Neuronal stem cell (in vitro differentiated cells): Measurements from ENCODE around the gene RBM4.

Experiments
- DNase-seq: peaks from one replicate; pipeline ENCODE4 v3.0.0-alpha.2; 2013; ENCODE audit warnings: low spot score
- H2AFZ ChIP-seq: one replicate; pipeline ENCODE4 v1.6.1; 2013; ENCODE audit warnings: mild to moderate bottlenecking, low read length, inconsistent platforms
- H2AK5ac ChIP-seq: 2 replicates; pipeline ENCODE4 v1.6.1; 2013; ENCODE audit warnings: low read depth, mild to moderate bottlenecking, inconsistent platforms, low read length, moderate library complexity, mixed read lengths
- H2BK120ac ChIP-seq: 2 replicates; pipeline ENCODE4 v1.6.1; 2013; ENCODE audit warnings: low read depth, mild to moderate bottlenecking, inconsistent platforms, low read length, moderate library complexity, mixed read lengths
- H2BK12ac ChIP-seq: one replicate; pipeline ENCODE4 v1.6.1; 2013; ENCODE audit warnings: low read length, inconsistent platforms
- H2BK15ac ChIP-seq: 2 replicates; pipeline ENCODE4 v1.6.1; 2013; ENCODE audit warnings: mild to moderate bottlenecking, low read length, inconsistent platforms, mixed read lengths
- H2BK5ac ChIP-seq: one replicate; pipeline ENCODE4 v1.6.1; 2013; ENCODE audit warnings: inconsistent platforms, mild to moderate bottlenecking, low read length, moderate library complexity
- H3K14ac ChIP-seq: one replicate; pipeline ENCODE4 v1.6.1; 2013; ENCODE audit warnings: low read length, inconsistent platforms
- H3K18ac ChIP-seq: 2 replicates; pipeline ENCODE4 v1.6.1; 2013; ENCODE audit warnings: low read length, inconsistent platforms
- H3K23ac ChIP-seq: 2 replicates; pipeline ENCODE4 v1.6.1; 2013; ENCODE audit warnings: low read depth, mild to moderate bottlenecking, mixed read lengths, low read length, inconsistent platforms; ENCODE audit not compliant: poor library complexity
- H3K27ac ChIP-seq: replicated peaks from 3 replicates; pipeline ENCODE4 v1.5.1; 2013; ENCODE audit warnings: low read length, inconsistent platforms
- H3K27me3 ChIP-seq, 3 experiments: 2 replicates each; pipeline ENCODE4 v1.6.1; 2013; ENCODE audit warnings: low read length in 3 of 3, mild to moderate bottlenecking in 2 of 3, inconsistent platforms in 1 of 3, low read depth in 1 of 3, mixed read lengths in 1 of 3, moderate library complexity in 1 of 3; ENCODE audit not compliant: control insufficient read depth in 3 of 3, insufficient read depth in 3 of 3
- H3K36me3 ChIP-seq, 2 donors: replicated peaks in 1 of 2; 2 replicates each; pipeline ENCODE4 v1.6.1; 2013; ENCODE audit warnings: low read length in 2 of 2; ENCODE audit not compliant: control insufficient read depth in 2 of 2, insufficient read depth in 2 of 2
- H3K4ac ChIP-seq: 2 replicates; pipeline ENCODE4 v1.6.1; 2013; ENCODE audit warnings: inconsistent platforms, mild to moderate bottlenecking, low read length, moderate library complexity
- H3K4me1 ChIP-seq, 2 donors: 1 replicate in 1 of 2; 2 replicates in 1 of 2; pipeline ENCODE4 v1.6.1; 2013; ENCODE audit warnings: low read length in 2 of 2, low read depth in 1 of 2; ENCODE audit not compliant: control insufficient read depth in 2 of 2, insufficient read depth in 1 of 2
- H3K4me2 ChIP-seq: one replicate; pipeline ENCODE4 v1.6.1; 2013; ENCODE audit warnings: mild to moderate bottlenecking, low read length, inconsistent platforms; ENCODE audit not compliant: insufficient read depth, poor library complexity, severe bottlenecking
- H3K4me3 ChIP-seq, 2 donors: 2 replicates each; pipeline ENCODE4 v1.5.1; 2013; ENCODE audit warnings: low read length in 2 of 2, mild to moderate bottlenecking in 2 of 2, inconsistent platforms in 1 of 2, moderate library complexity in 1 of 2
- H3K79me1 ChIP-seq: one replicate; pipeline ENCODE4 v1.6.1; 2013; ENCODE audit warnings: low read depth, mild to moderate bottlenecking, inconsistent platforms, low read length, moderate library complexity
- H3K9ac ChIP-seq: one replicate; pipeline ENCODE4 v1.6.1; 2013; ENCODE audit warnings: mild to moderate bottlenecking, low read depth, low read length, inconsistent platforms; ENCODE audit not compliant: poor library complexity
- H3K9me3 ChIP-seq, 2 donors: replicated peaks in 1 of 2; 2 replicates each; pipeline versions ENCODE3 to v1.6.1; 2013; ENCODE audit warnings: low read length in 2 of 2, mild to moderate bottlenecking in 2 of 2, inconsistent platforms in 1 of 2, low read depth in 1 of 2, mixed read lengths in 1 of 2, moderate library complexity in 1 of 2; ENCODE audit not compliant: control insufficient read depth in 2 of 2, insufficient read depth in 1 of 2
- H4K8ac ChIP-seq: one replicate; pipeline ENCODE4 v1.6.1; 2013; ENCODE audit warnings: low read depth, mild to moderate bottlenecking, inconsistent platforms, low read length, moderate library complexity
- H4K91ac ChIP-seq: one replicate; pipeline ENCODE4 v1.6.1; 2013; ENCODE audit warnings: low read length, low read depth, mild to moderate bottlenecking, inconsistent platforms; ENCODE audit not compliant: poor library complexity
- WGBS, 2 donors: extraction: QIAGEN DNeasy Blood & Tissue Kit; methylation state at CpG; one replicate each; pipeline ENCODE4 v1.1.7; 2013; ENCODE audit warnings: missing lambda C conversion rate in 2 of 2, mixed read lengths in 1 of 2; ENCODE audit not compliant: insufficient read length in 2 of 2, insufficient replicate concordance in 1 of 2; ENCODE audit errors: extremely low coverage in 2 of 2; 5-methylcytosine and 5-hydroxymethylcytosine counted together

The RBM4 gene

DNA sequence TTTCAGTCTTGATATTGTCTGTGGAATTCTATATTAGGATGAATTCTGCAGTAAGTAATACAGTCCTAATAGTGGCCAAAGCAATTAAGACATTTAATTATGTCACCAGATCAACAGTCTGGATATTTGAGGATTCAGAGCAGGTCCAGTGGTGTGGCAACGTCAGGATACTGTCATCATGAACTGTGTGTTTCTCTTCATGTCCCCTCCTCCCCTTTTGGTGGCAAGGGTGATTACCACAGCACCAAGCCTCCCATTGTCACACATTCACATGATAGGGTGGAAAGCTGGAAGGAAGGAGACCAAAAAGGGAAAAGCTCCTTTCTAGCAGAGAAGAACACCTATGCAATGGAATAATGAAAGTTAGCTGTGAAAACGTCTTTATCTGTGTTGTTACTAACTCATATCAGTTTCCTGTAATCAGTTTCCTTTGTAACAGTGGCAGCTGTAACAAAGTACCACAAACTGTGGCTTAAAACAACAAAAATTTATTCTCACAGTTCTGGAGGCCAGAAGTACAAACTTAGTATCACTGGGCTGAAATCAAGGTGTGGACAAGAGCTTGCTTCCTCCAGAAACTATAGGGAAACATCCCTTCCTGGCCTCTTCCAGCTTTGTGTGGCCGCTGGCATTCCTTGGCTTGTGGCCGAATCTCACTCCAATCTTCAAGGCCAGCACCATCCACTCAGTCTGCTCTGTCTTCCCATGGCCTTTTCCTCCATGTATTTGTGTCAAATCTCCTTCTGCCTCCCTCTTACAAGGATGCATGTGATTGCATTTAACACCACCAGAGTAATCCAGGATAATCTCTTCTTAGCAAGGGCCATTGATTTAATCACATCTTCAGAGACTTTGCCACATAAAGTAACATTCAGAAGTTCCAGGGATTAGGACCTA is 28.5 kb upstream of the RBM4 start:
- Histone ChIP-seq H2AK5ac (no peak overlapping the region), H3K27ac (no peak overlapping the region), H3K14ac (no peak overlapping the region), H3K23ac (no peak overlapping the region), H2AFZ (no peak overlapping the region), H3K4me2 (no peak overlapping the region), H3K36me3 (peaks cover 10 to 27% of the 10 kb centered on the region in 2 donors), H3K4me3 (no peak overlapping the region), H3K79me1 (no peaks in the 10 kb centered on the region), H2BK15ac (no peak overlapping the region), H2BK5ac (no peak overlapping the region), H3K18ac (no peak overlapping the region), H3K4me1 (peaks cover 0 to 1% of the 10 kb centered on the region in 2 donors), H3K9ac (no peak overlapping the region), H3K27me3 (no peaks in the 10 kb centered on the region), H2BK120ac (no peak overlapping the region), H3K4ac (no peak overlapping the region), H4K91ac (no peak overlapping the region), H3K9me3 (no peaks in the 10 kb centered on the region), H4K8ac (no peak overlapping the region), H2BK12ac (no peak overlapping the region)
- WGBS, 2 donors: no CpG with 5 or more reads among the region's 4 CpGs
- no peak for DNase-seq

DNA sequence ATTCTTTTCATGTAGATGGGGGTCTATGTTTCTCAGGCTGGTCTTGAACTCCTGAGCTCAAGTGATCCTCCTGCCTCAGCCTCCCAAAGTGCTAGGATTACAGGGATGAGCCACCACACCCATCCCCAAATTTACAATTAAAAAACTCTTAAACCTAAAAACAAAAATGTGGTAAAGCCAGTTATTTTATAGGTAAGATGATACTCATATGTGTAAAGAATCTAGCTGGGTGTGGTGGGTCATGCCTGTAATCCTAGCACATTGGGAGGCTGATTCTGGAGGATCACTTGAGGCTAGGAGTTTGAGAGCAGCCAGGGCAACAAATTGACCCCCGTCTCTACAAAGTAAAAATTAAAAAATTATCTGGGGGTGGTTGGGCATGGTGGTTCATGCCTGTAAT is 26.0 kb upstream of the RBM4 start:
- Histone ChIP-seq H3K9ac (no peak overlapping the region), H3K36me3 (peaks cover 0 to 6% of the 10 kb centered on the region in 2 donors), H4K8ac (no peak overlapping the region), H3K9me3 (no peaks in the 10 kb centered on the region), H3K4ac (no peak overlapping the region), H2BK5ac (no peak overlapping the region), H3K23ac (no peak overlapping the region), H3K4me1 (no peaks in the 10 kb centered on the region), H3K4me3 (no peak overlapping the region), H3K4me2 (no peak overlapping the region), H3K27ac (no peak overlapping the region), H2BK15ac (no peak overlapping the region), H2BK120ac (no peak overlapping the region), H2AK5ac (no peak overlapping the region), H2AFZ (no peak overlapping the region), H2BK12ac (no peak overlapping the region), H4K91ac (no peak overlapping the region), H3K18ac (no peak overlapping the region), H3K27me3 (no peaks in the 10 kb centered on the region), H3K14ac (no peak overlapping the region), H3K79me1 (peaks cover 3% of the 10 kb centered on the region)
- WGBS, 2 donors: no CpG with 5 or more reads among the region's 1 CpG
- no peak for DNase-seq

DNA sequence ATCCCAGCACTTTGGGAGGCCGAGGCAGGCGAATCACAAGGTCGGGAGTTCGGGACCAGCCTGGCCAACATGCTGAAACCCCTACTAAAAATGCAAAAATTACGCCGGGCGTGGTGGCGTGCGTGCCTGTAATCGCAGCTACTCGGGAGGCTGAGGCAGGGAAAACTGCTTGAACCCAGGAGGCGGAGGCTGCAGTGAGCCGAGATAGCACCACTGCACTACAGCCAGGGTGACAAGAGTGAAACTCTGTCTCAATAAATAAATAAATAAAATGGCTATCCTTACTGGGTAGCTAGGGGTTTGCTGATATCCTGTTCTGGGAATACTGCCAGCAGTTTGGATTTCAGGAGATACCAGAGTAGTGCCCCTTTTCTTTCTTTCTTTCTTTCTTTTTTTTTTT is 24.4 kb upstream of the RBM4 start:
- H3K23ac ChIP-seq: no peak overlapping the region

DNA sequence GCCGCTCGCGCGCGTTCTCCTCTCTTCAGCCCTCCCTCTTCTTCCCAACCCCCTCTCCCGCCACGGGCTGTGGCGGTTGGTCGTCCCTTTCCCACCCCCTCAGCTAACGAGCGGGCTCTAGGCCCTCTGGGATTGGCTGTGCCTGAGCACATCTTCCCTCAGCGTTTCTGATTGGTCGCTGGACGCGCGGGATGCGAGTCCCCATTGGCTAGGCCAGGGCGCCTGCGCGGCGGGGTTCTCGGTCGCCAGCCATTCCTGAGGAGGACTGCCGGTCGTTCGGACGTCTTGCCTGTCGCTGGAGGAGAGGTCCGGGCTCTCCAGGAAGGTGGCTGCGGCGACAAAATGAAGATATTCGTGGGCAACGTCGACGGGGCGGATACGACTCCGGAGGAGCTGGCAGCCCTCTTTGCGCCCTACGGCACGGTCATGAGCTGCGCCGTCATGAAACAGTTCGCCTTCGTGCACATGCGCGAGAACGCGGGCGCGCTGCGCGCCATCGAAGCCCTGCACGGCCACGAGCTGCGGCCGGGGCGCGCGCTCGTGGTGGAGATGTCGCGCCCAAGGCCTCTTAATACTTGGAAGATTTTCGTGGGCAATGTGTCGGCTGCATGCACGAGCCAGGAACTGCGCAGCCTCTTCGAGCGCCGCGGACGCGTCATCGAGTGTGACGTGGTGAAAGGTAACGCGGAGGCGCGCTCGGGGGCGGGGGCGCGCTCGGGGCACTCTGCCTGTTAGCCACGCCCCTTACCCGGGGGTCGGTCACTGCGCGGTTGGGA is 21.9 kb upstream of the RBM4 start, which contains the start of gene RBM14:
TSS of gene RBM14 (plus strand) at position 252 of the 776 bp plus-strand sequence. CDS start at position 343, 91 bp downstream.
- Histone ChIP-seq H2BK12ac (peak within 1 kb of the TSS; percentile 1), H2BK120ac (no peak within 1 kb of the TSS), H3K23ac (peak within 1 kb of the TSS; percentile 95), H2BK5ac (peak within 1 kb of the TSS; percentile 91), H3K27ac (peak within 1 kb of the TSS; percentile 96), H3K4me2 (peak within 1 kb of the TSS; percentile 74), H3K27me3 (no peaks in the 10 kb centered on the region), H4K91ac (peak within 1 kb of the TSS; percentile 68), H3K4me3 (peak within 1 kb of the TSS; percentile 84 to 95), H3K4me1 (peaks cover 12 to 16% of the 10 kb centered on the region in 2 donors), H4K8ac (no peak within 1 kb of the TSS), H3K36me3 (peaks cover 8 to 41% of the 10 kb centered on the region in 2 donors), H3K9ac (peak within 1 kb of the TSS; percentile 97), H3K14ac (peak within 1 kb of the TSS; percentile 94), H2AK5ac (peak within 1 kb of the TSS; percentile 68), H3K18ac (peak within 1 kb of the TSS; percentile 98), H3K79me1 (peaks cover 3% of the 10 kb centered on the region), H3K9me3 (no peaks in the 10 kb centered on the region), H3K4ac (no peak within 1 kb of the TSS), H2BK15ac (no peak within 1 kb of the TSS), H2AFZ (peak within 1 kb of the TSS; percentile 85)
- peak; percentile 99 for DNase-seq
- WGBS, 2 donors: no CpG with 5 or more reads among the region's 90 CpGs

More for the DNA sequence above, 24.4 kb upstream of the RBM4 start:
- Histone ChIP-seq H3K14ac (no peak overlapping the region), H2AK5ac (no peak overlapping the region), H3K4me3 (no peak overlapping the region), H3K4me2 (no peak overlapping the region), H3K79me1 (peaks cover 3% of the 10 kb centered on the region), H3K18ac (no peak overlapping the region), H2BK15ac (no peak overlapping the region), H3K9ac (no peak overlapping the region), H2BK120ac (no peak overlapping the region), H3K4me1 (peaks cover 4 to 14% of the 10 kb centered on the region in 2 donors), H3K9me3 (no peaks in the 10 kb centered on the region), H3K27me3 (no peaks in the 10 kb centered on the region), H3K27ac (no peak overlapping the region), H4K91ac (no peak overlapping the region), H2BK5ac (no peak overlapping the region), H4K8ac (no peak overlapping the region), H2BK12ac (peak overlapping the region; percentile 42), H3K36me3 (peaks cover 6 to 19% of the 10 kb centered on the region in 2 donors), H2AFZ (no peak overlapping the region), H3K4ac (no peak overlapping the region)
- WGBS, 2 donors: no CpG with 5 or more reads among the region's 13 CpGs
- DNase-seq: no peak
